Measurements from ENCODE around the gene RAPGEF1. TPM values are rescaled to one million over a fixed set of nuclear protein-coding genes. Genes with fewer than 3 reads are reported as not detected.

The RAPGEF1 gene
- total RNA-seq, 4 donors from 2014 or later = 37.5 to 89.0 (median 62.8) TPM

DNA sequence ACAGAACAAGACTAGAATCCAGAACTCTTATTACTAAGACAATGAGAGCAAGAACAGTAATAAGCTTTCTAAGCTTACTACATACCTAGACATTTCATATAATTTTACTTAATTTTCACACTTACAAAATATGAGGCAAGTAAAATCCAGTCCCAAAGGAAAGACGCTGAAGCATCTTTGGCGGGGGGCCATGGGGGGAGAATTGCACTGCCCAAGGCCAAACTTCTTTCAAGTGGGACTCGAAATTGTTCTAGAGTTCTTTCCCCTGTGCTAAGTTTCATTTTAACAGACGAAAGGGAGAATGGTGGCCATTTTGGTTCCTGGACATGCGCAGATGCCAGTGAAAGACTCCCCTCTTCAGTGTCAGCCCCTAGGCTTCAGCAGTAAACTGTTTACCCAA, 122.3 kb downstream of the RAPGEF1 start:
- DNase-seq (ENCODE audit: low spot score) (no peak), ATAC-seq (ENCODE audit: low FRiP score) (no peak)
- TF ChIP-seq CTCF (IDR thresholded peaks at IDR 0.05) = no peak

- DNase-seq (ENCODE audit: low spot score) (no peak), ATAC-seq (ENCODE audit: low FRiP score) (no peak)
- no peak for TF ChIP-seq CTCF (IDR thresholded peaks at IDR 0.05)
These were observed 122.8 kb downstream of the RAPGEF1 start for GRCh38 chr9:131616983-131617604.

- no peak for TF ChIP-seq CTCF (IDR thresholded peaks at IDR 0.05)
- ATAC-seq (ENCODE audit: low FRiP score) (no peak), DNase-seq (ENCODE audit: low spot score) (no peak)
These were observed 125.4 kb downstream of the RAPGEF1 start for GRCh38 chr9:131614340-131614915.

DNA sequence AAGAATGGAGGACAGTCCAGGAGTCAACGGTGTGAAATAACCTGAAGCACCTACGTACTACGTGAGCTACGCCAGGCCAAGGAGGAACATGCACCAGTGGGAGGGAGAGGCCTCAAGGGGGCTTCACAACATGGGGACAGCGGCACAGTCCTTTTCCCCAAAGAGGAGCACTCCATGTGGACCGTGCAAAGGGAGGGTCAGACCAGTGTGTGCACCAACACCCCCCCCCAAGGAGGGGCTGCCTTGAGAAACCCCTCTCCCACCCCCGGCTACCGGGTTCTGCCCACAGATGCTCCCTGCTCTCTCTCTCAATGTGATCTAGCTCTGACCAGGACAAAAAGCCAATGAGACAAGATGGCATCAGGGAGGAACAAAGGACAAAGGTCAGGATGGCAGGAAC, 126.0 kb downstream of the RAPGEF1 start:
- no peak for TF ChIP-seq CTCF (IDR thresholded peaks at IDR 0.05)
- no peak for DNase-seq (ENCODE audit: low spot score)
- ATAC-seq (ENCODE audit: low FRiP score) = no peak

- ATAC-seq (ENCODE audit: low FRiP score) (no peak), DNase-seq (ENCODE audit: low spot score) (no peak)
- no peak for TF ChIP-seq CTCF (IDR thresholded peaks at IDR 0.05)
These were observed 127.0 kb downstream of the RAPGEF1 start for GRCh38 chr9:131612851-131613250.

DNA sequence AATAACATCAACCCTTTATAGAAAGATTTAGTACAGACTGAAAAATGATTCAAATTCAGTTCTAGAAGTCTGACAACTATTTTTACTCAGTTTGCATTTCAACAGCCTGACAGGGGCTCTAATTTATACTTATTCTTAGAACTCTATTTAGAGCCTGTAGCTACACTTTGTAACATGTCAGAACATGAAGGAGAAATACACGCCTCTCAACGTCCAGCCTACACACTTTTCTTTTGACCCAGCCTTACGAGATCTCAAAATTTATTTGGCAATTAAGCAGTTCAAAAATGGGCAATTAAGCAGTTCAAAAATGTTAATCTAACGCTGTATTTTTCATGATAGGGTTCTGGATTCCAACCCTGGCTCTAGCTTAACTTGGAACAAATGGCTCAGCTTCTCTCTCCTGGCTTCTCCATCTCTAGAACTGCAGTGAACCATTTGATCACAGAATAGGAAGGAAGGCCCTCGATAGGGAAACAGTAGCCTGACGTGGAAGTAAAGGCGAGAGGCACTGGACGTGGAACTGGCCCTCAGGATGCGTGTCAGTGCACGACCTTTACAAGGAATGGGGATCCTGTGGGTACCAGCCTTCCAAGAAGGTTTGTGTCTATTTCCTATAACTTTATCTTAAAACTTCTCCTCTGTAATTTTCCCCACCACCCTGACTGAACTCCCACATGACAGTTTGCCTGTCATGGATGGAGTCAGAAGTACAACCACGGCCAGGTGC, 128.1 kb downstream of the RAPGEF1 start:
- ATAC-seq (ENCODE audit: low FRiP score) = no peak
- DNase-seq (ENCODE audit: low spot score) = no peak
- TF ChIP-seq CTCF (IDR thresholded peaks at IDR 0.05) = no peak
